Omental fat pad (tissue), 4 donors: ENCODE data around the gene ELL. TPM values are rescaled to one million over a fixed set of nuclear protein-coding genes. Genes with fewer than 3 reads are reported as not detected.

Experiments used
- ATAC-seq: fragments of 150-250 bp; one replicate; pipeline ENCODE4 v1.9.1; 2016; ENCODE audit warnings: mild to moderate bottlenecking, moderate library complexity; ENCODE audit not compliant: low FRiP score
- DNase-seq: peaks from one replicate; pipeline ENCODE4 v3.0.0-alpha.2; 2019; ENCODE audit warnings: low spot score
- total RNA-seq, 4 donors: library from RNA; depleted of rRNA; stranded (reverse); fragments of >200 nt; gene quantifications; one replicate each; pipeline ENCODE4 v1.1.0, GENCODE V29; 2016
- TF ChIP-seq, protein P1 (sequence below), 3 donors: fragments of 450-650 bp; IDR thresholded peaks; one replicate each; pipeline ENCODE4 v1.5.1; 2016 to 2017; ENCODE audit warnings: antibody characterized with exemption in 3 of 3, mild to moderate bottlenecking in 3 of 3, moderate library complexity in 2 of 3

Gene ELL
- total RNA-seq, 4 donors from 2014 or later = 18.1 to 43.1 (median 24.8) TPM

DNA sequence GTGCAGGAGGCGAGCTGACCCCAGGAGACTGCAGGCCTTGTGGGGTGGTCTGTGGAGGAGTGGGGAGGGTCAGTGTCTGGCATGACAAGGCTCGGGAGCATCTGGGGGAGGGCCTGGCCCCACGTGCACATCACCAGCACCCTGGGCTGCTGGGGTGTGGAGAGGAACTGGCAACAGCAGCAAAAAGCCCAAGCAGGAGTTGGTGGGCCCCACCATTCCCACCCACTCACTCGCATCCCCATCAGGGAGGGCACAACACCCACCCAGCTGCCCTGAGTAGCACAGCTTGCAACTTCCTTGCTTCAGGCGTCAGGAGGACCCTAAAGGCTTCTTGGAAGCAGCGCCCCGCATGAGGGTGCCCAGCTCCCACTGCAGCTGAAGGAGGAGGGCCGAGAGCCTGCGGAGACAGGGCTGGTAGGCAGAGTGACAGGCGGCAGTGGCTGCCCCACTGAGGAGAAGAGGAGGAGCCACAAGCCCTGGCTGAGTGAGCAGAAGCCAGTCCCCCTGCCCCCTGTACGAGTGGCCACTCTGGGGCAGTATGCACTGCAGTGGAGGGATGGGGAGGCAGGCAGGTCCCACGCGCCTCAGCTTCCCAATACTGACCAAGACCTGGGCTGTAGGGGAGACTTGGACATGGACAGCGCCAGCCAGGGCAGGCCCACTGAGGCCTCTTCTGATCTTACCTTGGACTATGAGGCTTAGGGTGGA lies 26.5 kb downstream of the ELL start:
- DNase-seq (no peak), ATAC-seq (peak; percentile 6)
- TF ChIP-seq, protein P1, sequence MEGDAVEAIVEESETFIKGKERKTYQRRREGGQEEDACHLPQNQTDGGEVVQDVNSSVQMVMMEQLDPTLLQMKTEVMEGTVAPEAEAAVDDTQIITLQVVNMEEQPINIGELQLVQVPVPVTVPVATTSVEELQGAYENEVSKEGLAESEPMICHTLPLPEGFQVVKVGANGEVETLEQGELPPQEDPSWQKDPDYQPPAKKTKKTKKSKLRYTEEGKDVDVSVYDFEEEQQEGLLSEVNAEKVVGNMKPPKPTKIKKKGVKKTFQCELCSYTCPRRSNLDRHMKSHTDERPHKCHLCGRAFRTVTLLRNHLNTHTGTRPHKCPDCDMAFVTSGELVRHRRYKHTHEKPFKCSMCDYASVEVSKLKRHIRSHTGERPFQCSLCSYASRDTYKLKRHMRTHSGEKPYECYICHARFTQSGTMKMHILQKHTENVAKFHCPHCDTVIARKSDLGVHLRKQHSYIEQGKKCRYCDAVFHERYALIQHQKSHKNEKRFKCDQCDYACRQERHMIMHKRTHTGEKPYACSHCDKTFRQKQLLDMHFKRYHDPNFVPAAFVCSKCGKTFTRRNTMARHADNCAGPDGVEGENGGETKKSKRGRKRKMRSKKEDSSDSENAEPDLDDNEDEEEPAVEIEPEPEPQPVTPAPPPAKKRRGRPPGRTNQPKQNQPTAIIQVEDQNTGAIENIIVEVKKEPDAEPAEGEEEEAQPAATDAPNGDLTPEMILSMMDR (IDR thresholded peaks at IDR 0.05) = no peak

DNA sequence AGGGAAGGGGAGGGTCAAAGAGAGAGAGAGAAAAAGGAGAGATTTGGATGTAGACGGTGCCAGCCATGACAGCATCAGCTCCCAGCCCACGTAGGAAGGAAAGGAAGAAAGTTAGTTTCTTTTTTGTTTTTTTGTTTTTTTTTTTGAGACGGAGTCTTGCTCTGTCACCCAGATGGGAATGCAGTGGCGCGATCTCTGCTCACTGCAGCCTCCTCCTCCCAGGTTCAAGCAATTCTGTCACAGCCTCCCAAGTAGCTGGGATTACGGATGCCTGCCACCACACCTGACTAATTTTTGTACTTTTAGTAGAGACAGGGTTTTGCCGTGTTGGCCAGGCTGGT lies 27.6 kb downstream of the ELL start:
- TF ChIP-seq, protein P1 (IDR thresholded peaks at IDR 0.05) = no peak
- no peak for DNase-seq
- ATAC-seq = no peak

DNA sequence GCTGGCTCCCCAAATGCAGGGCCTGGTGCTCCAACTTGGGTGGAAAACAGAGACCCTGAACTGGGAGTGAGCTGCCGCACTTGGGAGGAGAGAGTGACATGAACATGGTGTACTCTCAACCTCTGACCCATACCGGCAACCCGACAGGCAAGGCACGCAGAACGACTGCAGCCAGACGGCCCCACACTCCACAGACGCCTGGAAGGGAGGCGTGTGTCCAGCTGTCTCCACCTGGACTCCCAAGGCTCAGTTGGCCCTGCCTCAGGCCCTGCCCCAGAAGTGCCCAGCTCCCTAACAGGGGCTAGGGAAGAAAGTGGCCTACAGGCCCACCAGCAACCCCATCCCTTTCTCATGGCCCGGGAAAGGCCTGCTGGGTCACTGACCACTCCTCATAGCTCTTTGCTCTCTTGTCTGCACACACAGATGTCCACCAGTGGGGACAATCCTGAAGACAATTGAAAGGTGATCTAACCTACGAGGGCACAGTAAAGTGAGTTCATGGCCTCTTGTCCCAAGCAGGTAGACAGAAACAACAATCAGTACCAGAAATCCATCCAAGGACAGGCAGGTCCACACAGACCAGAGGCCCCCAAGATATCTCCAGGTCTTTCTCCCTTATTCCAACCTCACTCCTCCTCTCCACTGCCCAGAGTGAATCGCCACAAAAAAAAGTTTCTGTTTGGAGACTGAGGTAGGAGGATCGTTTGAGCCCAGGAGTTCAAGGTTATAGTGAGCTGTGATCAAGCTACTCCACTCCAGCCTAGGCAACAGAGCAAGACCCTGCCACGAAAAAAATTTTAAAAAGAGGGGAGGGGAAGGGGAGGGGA lies 28.2 kb downstream of the ELL start:
- TF ChIP-seq, protein P1 (IDR thresholded peaks at IDR 0.05) = no peak
- no peak for ATAC-seq

DNA sequence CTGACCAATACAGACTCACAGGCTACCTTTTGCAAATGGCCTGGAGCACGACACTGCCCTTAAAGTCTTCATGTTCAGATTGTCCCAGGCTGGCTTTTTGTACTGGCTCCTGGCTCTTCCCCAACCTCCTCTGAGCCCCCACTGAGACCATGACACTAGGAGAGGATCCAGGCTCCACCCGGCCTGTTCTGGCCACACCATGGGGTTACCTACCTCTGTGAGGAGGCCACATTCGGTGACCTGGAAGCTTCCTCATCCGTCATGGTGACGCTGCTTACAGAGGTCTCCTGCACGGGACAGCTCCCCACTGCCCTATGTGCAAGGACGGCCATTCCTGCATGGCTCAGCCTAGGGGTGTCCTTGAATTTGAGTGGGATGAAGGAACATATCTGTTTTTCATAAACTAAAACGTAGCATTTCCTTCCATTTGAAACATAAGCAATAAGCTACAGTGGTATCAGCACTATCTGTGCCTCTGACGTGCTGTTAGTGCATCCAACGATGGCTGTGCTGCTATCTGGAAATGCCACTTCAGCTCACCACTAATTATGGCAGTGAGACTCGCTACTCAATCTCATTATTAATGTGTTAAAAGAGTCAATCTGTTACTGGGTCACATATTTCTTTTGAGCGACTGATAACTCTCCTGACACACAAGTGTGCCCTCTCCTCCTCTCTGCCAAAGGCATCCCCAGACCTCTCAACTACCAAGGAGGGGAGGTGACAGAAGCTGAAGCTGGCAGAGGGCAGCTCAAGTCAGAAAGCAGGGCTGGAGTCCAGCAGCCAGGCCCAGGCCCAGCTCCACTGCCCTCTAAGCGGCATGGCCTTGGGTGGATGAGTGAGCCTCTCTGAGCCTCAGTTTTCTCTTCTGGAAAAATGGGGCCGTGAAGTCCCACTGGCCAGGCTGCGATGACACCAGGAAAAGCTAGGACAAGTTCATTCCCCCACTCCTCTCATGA lies 29.6 kb downstream of the ELL start:
- ATAC-seq (no peak), DNase-seq (no peak)
- TF ChIP-seq, protein P1 (IDR thresholded peaks at IDR 0.05) = no peak

More for the DNA sequence above, 28.2 kb downstream of the ELL start:
- DNase-seq = no peak

DNA sequence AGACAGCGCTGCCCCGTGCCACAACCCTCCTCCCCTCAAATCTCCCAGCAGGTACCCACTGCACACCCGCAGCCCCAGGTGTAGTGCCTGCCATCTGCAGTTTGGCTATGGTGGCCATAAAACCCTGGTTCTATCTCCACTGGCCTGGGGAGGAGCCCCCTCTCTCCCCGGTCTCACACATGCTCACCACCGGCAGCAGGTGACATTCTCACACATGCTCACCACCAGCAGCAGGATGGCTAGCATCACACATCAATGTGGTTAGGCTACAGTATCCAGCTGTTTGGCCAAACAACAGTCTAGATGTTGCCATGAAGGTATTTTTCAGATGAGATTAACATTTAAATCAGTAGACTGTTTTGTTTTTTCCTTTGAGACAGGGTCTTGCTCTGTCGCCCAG lies 31.1 kb downstream of the ELL start:
- no peak for ATAC-seq
- DNase-seq = no peak
- TF ChIP-seq, protein P1 (IDR thresholded peaks at IDR 0.05) = no peak

DNA sequence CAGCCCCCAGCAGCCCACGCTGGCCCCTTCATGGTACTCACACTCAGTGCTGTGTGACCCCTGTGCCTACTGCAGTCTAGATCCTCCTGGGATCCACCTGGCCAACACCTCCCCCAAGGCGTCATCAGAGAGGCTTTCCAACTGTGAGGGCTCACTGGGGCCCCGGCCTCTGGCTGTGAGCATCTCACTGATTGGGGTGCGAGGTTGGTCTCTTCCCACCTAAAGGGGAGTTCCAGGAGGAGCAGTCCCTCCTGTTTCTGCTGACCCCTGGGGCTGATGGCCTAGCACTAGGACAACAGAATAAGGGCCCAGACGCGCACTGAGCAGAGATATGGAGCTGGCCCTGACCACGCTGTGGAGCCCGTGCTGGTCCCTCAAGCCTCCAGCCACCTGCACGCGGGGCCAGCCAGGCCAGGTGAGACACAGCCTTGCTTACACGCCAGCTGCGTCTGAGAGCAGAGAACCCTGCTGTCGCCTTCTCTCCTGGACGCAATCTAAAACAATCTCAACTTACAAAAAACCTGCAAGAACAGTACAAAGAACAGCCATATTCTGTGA lies 32.2 kb downstream of the ELL start:
- TF ChIP-seq, protein P1 (IDR thresholded peaks at IDR 0.05) = no peak
- no peak for DNase-seq
- ATAC-seq = no peak
